HS-27A (cell line): ENCODE results near the gene XPR1.

Source experiments
- DNase-seq: peaks from one replicate; pipeline ENCODE4 v3.0.0-alpha.2; 2012; ENCODE audit warnings: low read depth, missing footprints

XPR1 gene

DNA sequence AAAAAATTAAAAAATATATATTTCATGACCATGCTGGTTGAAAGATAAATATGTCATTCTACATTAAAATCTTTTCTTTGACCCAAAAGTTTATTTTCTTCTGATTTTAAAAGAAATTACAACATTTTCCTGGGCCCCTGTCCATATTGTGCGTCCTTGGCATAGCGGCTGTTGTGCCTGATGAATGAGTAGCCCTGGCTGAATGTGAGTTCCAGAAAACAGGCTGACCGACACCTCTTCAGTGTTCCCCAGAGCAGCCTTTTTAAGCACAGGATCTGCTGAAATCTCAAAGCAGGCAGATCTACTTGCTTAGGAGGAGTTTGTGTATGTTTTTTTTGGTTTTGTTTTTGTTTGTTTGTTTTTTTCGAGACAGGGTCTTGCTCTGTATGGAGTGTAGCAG is 300.6 kb downstream of the XPR1 start:
- no peak for DNase-seq

DNA sequence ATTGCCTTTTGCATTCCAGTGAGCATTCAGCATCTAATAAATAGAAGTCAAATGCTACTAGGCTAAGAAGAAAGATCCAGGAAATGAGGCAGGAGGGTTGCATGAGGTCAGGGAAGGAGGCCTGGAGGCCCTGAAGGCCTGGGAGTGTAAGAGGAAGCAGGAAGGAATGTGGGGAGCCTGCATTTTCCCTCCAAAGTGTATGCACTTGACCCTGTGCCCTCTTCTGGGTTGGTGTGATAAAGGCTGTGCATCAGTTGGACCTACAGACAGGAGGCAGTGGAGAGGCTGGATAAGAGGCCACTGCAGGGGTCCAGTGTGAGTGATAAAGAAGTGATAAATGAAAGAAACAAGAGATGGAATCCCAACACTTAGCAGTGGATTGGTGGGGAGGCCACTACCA is 301.3 kb downstream of the XPR1 start:
- DNase-seq: no peak

DNA sequence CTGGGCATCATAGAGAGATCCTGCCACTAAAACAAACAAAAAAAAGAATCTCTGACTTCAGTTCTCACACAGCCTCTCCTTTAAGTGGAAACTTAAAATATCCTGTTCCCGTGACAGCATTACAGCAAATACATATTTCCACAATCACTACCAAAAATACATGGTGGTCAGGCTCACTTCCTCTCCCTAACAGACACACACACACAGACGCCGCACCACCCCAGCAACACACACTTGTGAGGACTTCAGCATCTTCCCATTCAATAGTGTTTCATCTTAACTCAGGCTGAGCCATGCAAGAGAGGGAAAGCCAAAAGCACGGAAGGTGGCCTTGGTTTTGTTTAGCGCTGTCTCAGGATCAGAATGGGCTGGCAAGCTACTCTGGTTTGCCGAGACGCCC is 302.7 kb downstream of the XPR1 start:
- no peak for DNase-seq

DNA sequence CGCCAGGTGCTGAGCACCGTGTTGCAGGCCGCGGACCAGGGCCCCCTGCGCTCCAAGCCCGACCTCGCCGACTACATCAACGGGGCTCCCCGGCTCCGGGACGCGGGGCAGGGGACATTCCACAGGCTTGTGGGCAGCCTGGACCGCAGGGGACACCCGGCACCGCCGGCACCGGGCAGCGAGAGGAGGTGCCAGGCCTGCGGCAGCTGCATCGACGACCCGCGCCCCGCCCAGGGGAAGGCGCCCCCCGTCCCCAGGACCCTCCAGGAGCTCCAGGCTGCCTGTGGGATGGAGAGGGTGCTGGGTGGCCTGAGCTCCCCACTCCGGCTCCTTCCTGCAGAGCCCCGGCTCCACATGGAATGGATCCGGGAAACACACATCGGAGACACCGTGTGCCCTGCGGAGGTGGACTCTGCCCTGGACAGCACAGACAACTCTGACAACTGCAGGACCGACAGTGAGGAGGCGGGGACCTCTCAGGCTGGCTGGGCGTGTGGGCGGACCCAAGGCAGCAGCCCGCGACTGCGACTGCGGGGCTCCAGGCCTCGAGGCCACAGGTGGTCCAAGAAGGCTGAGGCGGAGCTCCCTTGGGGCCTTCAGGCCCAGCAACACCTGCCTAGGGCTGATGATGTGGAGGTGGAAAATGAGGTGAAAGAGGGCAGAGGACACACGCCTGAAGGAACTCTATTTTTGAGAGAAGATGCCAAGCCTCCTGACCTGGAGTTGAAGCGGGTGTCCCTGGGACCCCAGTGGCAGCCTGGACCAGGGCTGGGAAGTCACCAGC is 303.7 kb downstream of the XPR1 start:
- no peak for DNase-seq

DNA sequence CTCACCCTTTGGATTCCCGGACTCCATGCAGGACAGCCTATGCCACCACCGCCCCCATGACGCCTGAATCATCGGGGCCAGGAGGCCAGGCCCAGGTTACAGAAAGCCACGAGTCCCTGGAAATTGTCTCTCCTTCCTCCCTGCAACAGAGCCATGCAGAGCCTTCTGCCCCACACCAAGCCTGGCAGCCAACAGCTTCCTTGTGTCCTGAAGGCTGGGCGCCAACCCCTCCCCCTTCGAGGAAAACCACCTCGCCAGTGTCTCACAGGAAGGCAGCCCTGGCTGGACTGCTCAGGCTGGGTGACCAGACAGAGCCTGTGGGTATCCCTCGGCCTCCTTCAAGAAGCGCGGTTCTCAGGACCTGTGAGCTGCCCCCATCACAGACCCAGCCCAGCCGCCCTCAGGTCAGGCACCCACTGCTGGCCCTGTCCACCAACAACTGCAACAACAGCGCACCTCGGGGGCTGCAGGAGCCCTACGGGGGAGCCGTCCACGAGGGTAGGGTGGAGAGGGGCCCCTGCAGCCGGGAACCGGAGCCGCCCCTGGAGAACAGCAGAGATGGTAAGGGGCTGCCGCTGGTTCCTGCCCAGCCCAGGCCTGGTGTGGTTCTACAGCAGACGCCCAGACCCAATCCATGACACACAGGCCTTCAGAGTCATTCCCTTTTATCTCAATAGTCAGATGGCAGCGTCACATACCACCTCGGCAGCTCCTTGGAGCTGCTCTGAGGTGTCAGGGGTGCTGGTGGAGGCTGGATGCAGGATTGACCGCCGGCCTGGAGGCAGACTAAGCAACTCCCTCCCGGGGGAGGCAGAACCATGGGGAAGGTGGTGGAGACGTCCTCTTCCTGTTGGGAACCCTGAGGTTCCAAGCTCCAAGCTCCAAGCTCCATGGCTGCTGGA is 304.5 kb downstream of the XPR1 start:
- DNase-seq: no peak

DNA sequence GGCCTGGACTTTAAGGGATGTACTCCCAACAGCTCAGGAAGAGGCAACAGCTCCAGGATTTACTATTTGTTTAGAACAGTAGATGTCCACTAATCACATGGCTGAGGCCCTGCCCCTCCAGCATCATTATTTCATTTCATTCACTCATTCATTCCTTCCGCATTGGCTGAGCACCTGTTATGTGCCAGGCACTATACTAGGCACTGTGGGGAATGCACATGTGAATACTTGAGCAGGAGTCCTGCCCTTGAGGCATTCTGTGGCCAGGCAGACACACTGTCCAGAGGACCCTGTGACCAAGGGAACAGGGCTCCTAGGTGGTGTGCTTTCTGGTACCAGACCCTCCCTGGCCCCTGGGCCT is 305.2 kb downstream of the XPR1 start:
- DNase-seq: no peak

DNA sequence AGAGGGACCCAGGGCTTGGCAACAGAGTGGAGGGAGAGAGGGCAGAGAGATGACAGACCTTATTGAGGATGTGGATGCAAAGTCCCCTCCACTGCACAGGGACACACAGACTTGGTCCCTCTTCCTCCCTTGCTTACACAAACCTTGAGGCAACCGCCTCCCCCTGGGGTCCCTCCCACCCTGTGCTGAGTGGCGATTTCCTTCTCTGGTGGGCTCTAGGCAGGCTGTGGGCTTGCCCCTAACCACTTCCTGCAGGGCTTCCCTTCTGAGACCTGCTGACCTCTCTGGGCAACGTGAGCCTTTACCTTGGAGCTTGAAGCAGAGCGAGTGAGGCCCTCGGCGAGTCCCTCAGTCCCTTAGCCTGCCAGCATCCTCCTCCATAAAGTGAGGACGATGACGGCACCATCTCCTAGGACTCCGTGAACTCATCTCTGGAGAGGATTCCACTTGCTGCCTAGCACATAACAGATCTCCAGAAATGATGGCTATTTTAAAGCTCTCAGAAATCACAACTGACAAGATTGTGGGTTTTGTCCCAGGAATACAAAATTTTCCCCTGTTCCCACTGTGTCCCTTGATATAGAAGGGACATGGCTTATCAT is 305.9 kb downstream of the XPR1 start:
- DNase-seq: no peak

DNA sequence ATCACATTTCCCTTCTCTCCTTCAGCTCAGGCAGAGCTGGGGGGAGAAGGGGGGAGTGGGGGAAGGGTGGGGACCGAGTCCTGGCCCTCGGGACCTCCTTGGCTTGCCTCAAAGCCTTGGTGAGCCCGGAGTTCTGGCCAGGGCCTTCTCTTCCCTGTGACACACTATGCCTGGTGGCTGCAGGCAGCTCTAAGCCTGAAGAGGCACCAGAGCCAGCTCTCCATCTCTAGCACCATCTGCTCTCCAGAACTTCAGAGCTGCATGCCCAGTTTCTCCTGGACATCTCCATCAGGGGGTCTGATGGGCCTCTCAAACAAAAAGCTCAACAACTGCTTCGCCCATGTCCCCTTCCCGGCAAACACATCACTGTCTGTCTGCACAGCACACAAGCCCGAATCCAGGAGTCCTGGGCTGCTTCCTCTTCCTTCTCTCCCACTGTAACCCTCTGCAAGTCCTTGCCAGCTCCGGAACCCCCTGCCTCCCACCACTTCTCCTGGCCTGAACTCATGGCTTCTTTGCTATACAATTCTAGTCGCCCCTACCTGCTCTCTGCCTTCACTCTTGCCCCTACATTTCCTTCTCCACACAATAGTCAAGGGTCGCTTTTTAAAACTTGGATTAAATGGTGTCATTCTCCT is 307.4 kb downstream of the XPR1 start:
- DNase-seq: no peak

DNA sequence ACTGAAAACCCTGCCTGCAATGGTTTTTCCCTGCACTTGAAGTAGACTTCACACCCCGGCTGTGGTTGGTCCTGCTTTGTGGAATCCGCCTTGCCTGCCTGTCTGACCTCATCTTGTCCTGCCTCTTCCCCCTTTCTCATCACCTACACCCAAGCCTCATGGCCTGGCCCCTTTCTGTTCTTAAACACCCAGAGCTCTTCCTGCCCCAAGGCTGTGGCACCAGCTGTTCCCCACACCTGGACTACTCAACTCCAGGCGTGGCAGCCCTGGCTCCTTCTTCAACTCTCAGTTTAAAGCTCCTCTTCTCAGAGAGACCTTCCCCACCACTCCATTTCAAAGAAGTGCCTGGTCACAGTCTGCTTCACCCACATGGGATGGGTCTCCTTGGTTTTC is 307.9 kb downstream of the XPR1 start:
- DNase-seq: no peak
